GM12878 (cell line): ENCODE measurements around the gene SMPD3. TPM values are rescaled to one million over a fixed set of nuclear protein-coding genes. Genes with fewer than 3 reads are reported as not detected.

Experiments used
- BCL3 ChIP-seq: IDR thresholded peaks from 2 replicates; pipeline ENCODE4 v1.6.1; 2011; ENCODE audit warnings: borderline replicate concordance, low read depth, mild to moderate bottlenecking, moderate library complexity, low read length; ENCODE audit not compliant: insufficient read depth, poor library complexity, severe bottlenecking
- BHLHE40 ChIP-seq, 2 experiments: fragments of 450-650 bp in 1 of 2; IDR thresholded peaks; 2 replicates each; pipeline ENCODE4 v1.6.1; 2011 to 2017; ENCODE audit warnings: low read depth in 2 of 2, borderline replicate concordance in 1 of 2, improper control_type of control experiment in 1 of 2, low read length in 1 of 2, mild to moderate bottlenecking in 1 of 2
- CTCF ChIP-seq, 3 experiments: IDR thresholded peaks in 2 of 3; conservative IDR thresholded peaks in 1 of 3; 2 replicates each; pipeline ENCODE4 v1.5.1; 2011; ENCODE audit warnings: low read depth in 3 of 3, low read length in 3 of 3, mild to moderate bottlenecking in 3 of 3, control low read depth in 2 of 3, moderate library complexity in 2 of 3, inconsistent platforms in 1 of 3, mixed read lengths in 1 of 3; ENCODE audit not compliant: control insufficient read depth in 2 of 3, insufficient read depth in 1 of 3; ENCODE audit errors: extremely low read depth in 1 of 3
- EP300 ChIP-seq, 2 experiments: fragments of 150-350 bp in 1 of 2; IDR thresholded peaks; 2 replicates each; pipeline ENCODE4 v1.6.1; 2011 to 2012; ENCODE audit warnings: low read depth in 2 of 2, low read length in 2 of 2, borderline replicate concordance in 1 of 2, improper control_type of control experiment in 1 of 2, inconsistent platforms in 1 of 2; ENCODE audit not compliant: control insufficient read depth in 1 of 2
- JUNB ChIP-seq: IDR thresholded peaks from 2 replicates; pipeline ENCODE4 v1.6.1; 2016; ENCODE audit warnings: antibody characterized with exemption, mild to moderate bottlenecking
- JUND ChIP-seq: IDR thresholded peaks from 2 replicates; pipeline ENCODE4 v1.6.1; 2012; ENCODE audit warnings: low read depth, mild to moderate bottlenecking, low read length, improper control_type of control experiment, moderate library complexity
- LARP7 ChIP-seq: fragments of 450-650 bp; IDR thresholded peaks from 2 replicates; pipeline ENCODE4 v1.6.1; 2017; ENCODE audit warnings: mild to moderate bottlenecking
- RAD51 ChIP-seq: fragments of 450-650 bp; IDR thresholded peaks from 2 replicates; pipeline ENCODE4 v1.6.1; 2016; ENCODE audit warnings: moderate library complexity, mild to moderate bottlenecking, inconsistent platforms
- YBX1 ChIP-seq: fragments of 450-650 bp; IDR thresholded peaks from 2 replicates; pipeline ENCODE4 v1.6.1; 2016; ENCODE audit warnings: antibody characterized with exemption
- polyA plus RNA-seq, 11 experiments: library from polyadenylated mRNA; depleted of rRNA in 4 of 11; unstranded in 6 of 11; stranded (reverse) in 5 of 11; fragments of >200 nt; fragmentation: Nextera tagmentation in 4 of 11; fragmentation: Illumina TruSeq in 1 of 11; extraction: Ambion mirVana in 4 of 11; extraction: Trizol in 1 of 11; gene quantifications; 1 replicate in 1 of 11; 2 replicates in 10 of 11; pipeline versions ENCODE4 v1.2.1 to v1.2.3, GENCODE V29; 2011 to 2016; ENCODE audit warnings: inconsistent platforms in 2 of 11, missing spikeins in 2 of 11, low read depth in 1 of 11
- total RNA-seq, 4 experiments: library from RNA; depleted of rRNA in 3 of 4; stranded (reverse); fragments of >200 nt in 3 of 4; fragmentation: Illumina TruSeq in 1 of 4; extraction: Trizol in 1 of 4; gene quantifications; 2 replicates each; pipeline versions ENCODE4 v1.2.1 to v1.2.3, GENCODE V29; 2013 to 2021

Gene SMPD3
- total and polyA plus RNA-seq, 10 of the 15 experiments (the other 5 are each of a cell fraction or from before 2014, with no cell fraction given): 0.04 to 2.0 (median 1.2) TPM

- TF ChIP-seq BCL3 (no peak), JUND (no peak), RAD51 (no peak), YBX1 (no peak), LARP7 (no peak), BHLHE40 (IDR thresholded peaks at IDR 0.05; ENCODE audit: borderline replicate concordance in 1 of 2, low read depth in 2 of 2, low read length in 1 of 2) (no peak), CTCF (IDR thresholded peaks at IDR 0.05 in 2 of 3, conservative IDR thresholded peaks at IDR 0.05 in 1 of 3; ENCODE audit: control insufficient read depth in 2 of 3, extremely low read depth in 1 of 3, insufficient read depth in 1 of 3, low read depth in 3 of 3, low read length in 3 of 3) (no peak), JUNB (no peak), EP300 (IDR thresholded peaks at IDR 0.05; ENCODE audit: borderline replicate concordance in 1 of 2, control insufficient read depth in 1 of 2, low read depth in 2 of 2, low read length in 2 of 2) (no peak)
Measured at GRCh38 chr16:68493412-68494070, 45.2 kb upstream of the SMPD3 start (continued).
